Hepatocyte (in vitro differentiated cells): ENCODE results near the gene RPTN. TPM values are rescaled to one million over a fixed set of nuclear protein-coding genes. Genes with fewer than 3 reads are reported as not detected.

ENCODE experiments used
- DNase-seq: peaks from one replicate; pipeline ENCODE4 v3.0.0-alpha.2; 2016; ENCODE audit warnings: low spot score
- H2AFZ ChIP-seq: fragments of 200-600 bp; sonication (generic); 2 replicates; pipeline ENCODE4 v1.6.0; 2016; ENCODE audit warnings: antibody characterized with exemption, mild to moderate bottlenecking
- H3K27ac ChIP-seq: fragments of 200-600 bp; sonication (generic); 2 replicates; pipeline ENCODE4 v1.5.1; 2016; ENCODE audit warnings: mild to moderate bottlenecking
- H3K27me3 ChIP-seq: fragments of 200-600 bp; sonication (generic); 2 replicates; pipeline ENCODE4 v1.6.1; 2016
- H3K36me3 ChIP-seq: fragments of 200-600 bp; sonication (generic); replicated peaks from 2 replicates; pipeline ENCODE4 v1.5.1; 2016; ENCODE audit warnings: low read depth; ENCODE audit not compliant: insufficient read depth
- H3K4me1 ChIP-seq: fragments of 200-600 bp; sonication (generic); 2 replicates; pipeline ENCODE4 v1.5.1; 2016; ENCODE audit warnings: mild to moderate bottlenecking, moderate library complexity; ENCODE audit not compliant: insufficient read depth
- H3K4me2 ChIP-seq: fragments of 200-600 bp; sonication (generic); 2 replicates; pipeline ENCODE4 v1.6.0; 2016
- H3K4me3 ChIP-seq: fragments of 200-600 bp; sonication (generic); 2 replicates; pipeline ENCODE4 v1.5.1; 2016; ENCODE audit warnings: mild to moderate bottlenecking
- H3K79me2 ChIP-seq: fragments of 200-600 bp; sonication (generic); 2 replicates; pipeline ENCODE4 v1.6.0; 2017; ENCODE audit warnings: mild to moderate bottlenecking
- H3K9me2 ChIP-seq: fragments of 200-600 bp; sonication (generic); replicated peaks from 2 replicates; pipeline ENCODE4 v1.6.0; 2017; ENCODE audit warnings: mild to moderate bottlenecking; ENCODE audit not compliant: insufficient read depth
- H3K9me3 ChIP-seq: fragments of 200-600 bp; sonication (generic); 2 replicates; pipeline ENCODE4 v1.5.1; 2016; ENCODE audit warnings: low read depth, mild to moderate bottlenecking
- H4K20me1 ChIP-seq: fragments of 200-600 bp; sonication (generic); 2 replicates; pipeline ENCODE4 v1.6.0; 2016; ENCODE audit warnings: mild to moderate bottlenecking; ENCODE audit not compliant: insufficient read depth, poor library complexity, severe bottlenecking
- EZH2 ChIP-seq: fragments of 200-600 bp; sonication (generic); IDR thresholded peaks from 2 replicates; pipeline ENCODE4 v1.6.1; 2016; ENCODE audit warnings: antibody characterized with exemption, mild to moderate bottlenecking, borderline replicate concordance
- EZH2phosphoT487 ChIP-seq: fragments of 200-600 bp; sonication (generic); IDR thresholded peaks from one replicate; pipeline ENCODE4 v1.6.1; 2018; ENCODE audit warnings: antibody characterized with exemption, mild to moderate bottlenecking, low read depth, moderate library complexity; ENCODE audit not compliant: unreplicated experiment, severe bottlenecking
- WGBS: methylation state at CpG from one replicate; pipeline ENCODE4 v1.1.6; 2016; ENCODE audit warnings: low lambda C conversion rate; ENCODE audit errors: missing lambda C conversion rate; 5-methylcytosine and 5-hydroxymethylcytosine counted together
- polyA plus RNA-seq: library from polyadenylated mRNA; unstranded; fragments of >200 nt; fragmentation: Nextera tagmentation; extraction: Ambion mirVana; gene quantifications from 2 replicates; pipeline ENCODE4 v1.2.1, GENCODE V29; 2016
- total RNA-seq: library from RNA; depleted of rRNA; stranded (reverse); fragments of >200 nt; gene quantifications from 2 replicates; pipeline ENCODE4 v1.2.3, GENCODE V29; 2014
- TF ChIP-seq, protein P1 (sequence below): fragments of 200-600 bp; sonication (generic); IDR thresholded peaks from 2 replicates; pipeline ENCODE4 v1.5.1; 2016; ENCODE audit warnings: antibody characterized with exemption, mild to moderate bottlenecking; ENCODE audit not compliant: poor library complexity

The RPTN gene
- total and polyA plus RNA-seq, 2 experiments from 2014 or later, result not detected

DNA sequence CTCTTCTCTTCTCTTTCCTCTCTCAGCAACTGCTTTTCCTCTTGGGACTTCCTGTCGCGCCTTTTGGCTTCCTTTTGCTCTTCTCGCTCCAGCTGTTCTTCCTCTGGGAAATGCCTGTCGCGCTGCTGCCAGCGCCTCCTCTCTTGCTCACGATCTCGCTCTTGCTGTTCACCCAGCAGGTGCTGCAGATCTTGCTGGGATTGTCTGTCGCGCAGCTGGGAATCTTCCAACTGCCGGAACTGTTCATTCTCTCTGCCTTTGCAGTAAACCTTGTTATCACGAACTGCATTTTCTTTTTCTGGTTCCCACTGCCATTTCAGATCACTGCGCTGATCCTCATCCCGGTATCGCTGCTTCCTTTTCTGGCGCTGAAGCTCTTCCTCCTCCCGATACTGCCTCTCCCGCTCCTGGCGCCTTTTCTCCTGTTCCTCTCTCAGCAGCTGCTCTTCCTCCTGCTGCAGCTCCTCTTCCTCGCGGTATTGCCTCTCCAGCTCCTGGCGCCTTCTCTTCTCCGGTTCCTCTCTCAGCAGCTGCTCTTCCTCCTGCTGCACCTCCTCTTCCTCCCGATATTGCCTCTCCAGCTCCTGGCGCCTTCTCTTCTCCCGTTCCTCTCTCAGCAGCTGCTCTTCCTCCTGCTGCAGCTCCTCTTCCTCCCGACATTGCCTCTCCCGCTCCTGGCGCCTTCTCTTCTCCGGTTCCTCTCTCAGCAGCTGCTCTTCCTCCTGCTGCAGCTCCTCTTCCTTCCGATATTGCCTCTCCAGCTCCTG, 49.6 kb downstream of the RPTN start:
- TF ChIP-seq EZH2phosphoT487 (peak; percentile 25), EZH2 (no peak)
- H2AFZ ChIP-seq, result no peak overlapping the region
- H3K9me2 ChIP-seq, result no peaks in the 10 kb centered on the region
- DNase-seq, result no peak
- 47% methylated on average over 19 of the region's 31 CpGs for WGBS
- no peaks in the 10 kb centered on the region for H3K36me3 ChIP-seq
- no peaks in the 10 kb centered on the region for H3K9me3 ChIP-seq
- no peaks in the 10 kb centered on the region for H4K20me1 ChIP-seq
- no peaks in the 10 kb centered on the region for H3K4me1 ChIP-seq
- H3K4me2 ChIP-seq, result peak overlapping the region; percentile 83
- H3K27me3 ChIP-seq, result peaks cover 96% of the 10 kb centered on the region
- H3K79me2 ChIP-seq, result no peaks in the 10 kb centered on the region
- no peak overlapping the region for H3K4me3 ChIP-seq
- H3K27ac ChIP-seq, result no peak overlapping the region

DNA sequence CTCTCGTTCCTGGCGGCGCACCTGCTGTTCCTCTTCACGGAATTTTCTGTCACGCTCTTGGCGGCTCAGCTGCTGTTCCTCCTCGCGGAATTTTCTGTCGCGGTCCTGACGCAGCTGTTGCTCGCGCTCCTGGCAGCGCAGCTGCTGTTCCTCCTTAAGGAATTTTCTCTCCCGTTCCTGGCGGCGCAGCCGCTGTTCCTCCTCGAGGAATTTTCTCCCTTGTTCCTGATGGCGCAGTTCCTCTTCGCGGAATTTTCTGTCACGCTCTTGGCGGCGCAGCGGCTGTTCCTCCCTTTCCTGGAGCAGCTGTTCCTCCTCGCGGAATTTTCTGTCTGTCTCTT, 50.2 kb downstream of the RPTN start:
- Histone ChIP-seq H3K27ac (no peak overlapping the region), H3K9me2 (no peaks in the 10 kb centered on the region), H3K4me1 (no peaks in the 10 kb centered on the region), H4K20me1 (no peaks in the 10 kb centered on the region), H3K9me3 (no peaks in the 10 kb centered on the region), H2AFZ (no peak overlapping the region), H3K36me3 (no peaks in the 10 kb centered on the region), H3K4me2 (peak overlapping the region; percentile 50), H3K79me2 (no peaks in the 10 kb centered on the region), H3K27me3 (peaks cover 94% of the 10 kb centered on the region), H3K4me3 (no peak overlapping the region)
- no peak for DNase-seq
- no peak for TF ChIP-seq EZH2
- TF ChIP-seq, protein P1, sequence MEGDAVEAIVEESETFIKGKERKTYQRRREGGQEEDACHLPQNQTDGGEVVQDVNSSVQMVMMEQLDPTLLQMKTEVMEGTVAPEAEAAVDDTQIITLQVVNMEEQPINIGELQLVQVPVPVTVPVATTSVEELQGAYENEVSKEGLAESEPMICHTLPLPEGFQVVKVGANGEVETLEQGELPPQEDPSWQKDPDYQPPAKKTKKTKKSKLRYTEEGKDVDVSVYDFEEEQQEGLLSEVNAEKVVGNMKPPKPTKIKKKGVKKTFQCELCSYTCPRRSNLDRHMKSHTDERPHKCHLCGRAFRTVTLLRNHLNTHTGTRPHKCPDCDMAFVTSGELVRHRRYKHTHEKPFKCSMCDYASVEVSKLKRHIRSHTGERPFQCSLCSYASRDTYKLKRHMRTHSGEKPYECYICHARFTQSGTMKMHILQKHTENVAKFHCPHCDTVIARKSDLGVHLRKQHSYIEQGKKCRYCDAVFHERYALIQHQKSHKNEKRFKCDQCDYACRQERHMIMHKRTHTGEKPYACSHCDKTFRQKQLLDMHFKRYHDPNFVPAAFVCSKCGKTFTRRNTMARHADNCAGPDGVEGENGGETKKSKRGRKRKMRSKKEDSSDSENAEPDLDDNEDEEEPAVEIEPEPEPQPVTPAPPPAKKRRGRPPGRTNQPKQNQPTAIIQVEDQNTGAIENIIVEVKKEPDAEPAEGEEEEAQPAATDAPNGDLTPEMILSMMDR, result no peak
- no peak for TF ChIP-seq EZH2phosphoT487
- WGBS, result 46% methylated on average over 25 of the region's 28 CpGs

DNA sequence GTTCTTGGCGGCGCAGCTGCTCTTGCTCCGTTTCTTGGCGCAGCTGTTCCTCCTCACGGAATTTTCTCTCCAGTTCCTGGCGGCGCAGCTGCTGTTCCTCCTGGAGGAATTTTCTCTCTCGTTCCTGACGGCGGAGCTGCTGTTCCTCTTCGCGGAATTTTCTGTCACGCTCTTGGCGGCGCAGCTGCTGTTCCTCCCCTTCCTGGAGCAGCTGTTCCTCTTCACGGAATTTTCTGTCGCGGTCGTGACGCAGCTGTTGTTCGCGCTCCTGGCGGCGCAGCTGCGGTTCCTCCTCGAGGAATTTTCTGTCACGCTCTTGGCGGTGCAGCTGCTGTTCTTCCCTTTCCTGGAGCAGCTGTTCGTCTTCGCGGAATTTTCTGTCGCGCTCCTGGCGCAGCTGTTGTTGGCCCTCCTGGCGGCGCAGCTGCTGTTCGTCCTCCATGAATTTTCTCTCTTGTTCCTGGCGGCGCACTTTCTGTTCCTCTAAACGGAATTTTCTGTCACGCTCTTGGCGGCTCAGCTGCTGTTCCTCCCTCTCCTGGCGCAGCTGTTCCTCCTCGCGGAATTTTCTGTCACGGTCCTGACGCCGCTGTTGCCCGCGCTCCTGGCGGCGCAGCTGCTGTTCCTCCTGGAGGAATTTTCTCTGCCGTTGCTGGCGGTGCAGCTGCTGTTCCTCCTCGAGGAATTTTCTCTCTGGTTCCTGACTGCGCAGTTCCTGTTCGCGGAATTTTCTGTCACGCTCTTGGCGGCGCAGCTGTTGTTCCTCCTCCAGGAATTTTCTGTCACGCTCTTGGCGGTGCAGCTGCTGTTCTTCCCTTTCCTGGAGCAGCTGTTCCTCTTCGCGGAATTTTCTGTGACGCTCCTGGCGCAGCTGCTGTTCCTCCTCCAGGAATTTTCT, 50.8 kb downstream of the RPTN start:
- 30% methylated on average over 54 of the region's 67 CpGs for WGBS
- H3K27ac ChIP-seq, result no peak overlapping the region
- no peaks in the 10 kb centered on the region for H3K4me1 ChIP-seq
- H3K36me3 ChIP-seq, result no peaks in the 10 kb centered on the region
- H3K4me2 ChIP-seq, result peak overlapping the region; percentile 50
- TF ChIP-seq EZH2, result peak; percentile 55
- TF ChIP-seq, protein P1, result no peak
- H4K20me1 ChIP-seq, result no peaks in the 10 kb centered on the region
- no peak for DNase-seq
- H3K27me3 ChIP-seq, result peaks cover 88% of the 10 kb centered on the region
- no peak overlapping the region for H3K4me3 ChIP-seq
- no peaks in the 10 kb centered on the region for H3K79me2 ChIP-seq
- no peaks in the 10 kb centered on the region for H3K9me2 ChIP-seq
- no peaks in the 10 kb centered on the region for H3K9me3 ChIP-seq
- no peak overlapping the region for H2AFZ ChIP-seq
